OCI-LY1 (cell line): ENCODE results near the gene TARBP2.

Source experiments
- H2AFZ ChIP-seq: fragments of 200-600 bp; sonication (generic), shearing (Covaris generic); 2 replicates; pipeline ENCODE4 v1.6.0; 2014; ENCODE audit warnings: antibody characterized with exemption, mild to moderate bottlenecking, low read length
- H3F3A ChIP-seq: fragments of 200-600 bp; sonication (generic), shearing (Covaris generic); 2 replicates; pipeline ENCODE4 v1.6.0; 2014; ENCODE audit warnings: mild to moderate bottlenecking, antibody characterized with exemption, low read length, moderate library complexity; ENCODE audit not compliant: insufficient read depth
- H3K27ac ChIP-seq: fragments of 200-600 bp; sonication (generic); 2 replicates; pipeline ENCODE4 v1.5.1; 2014; ENCODE audit warnings: low read length, mixed run types, mild to moderate bottlenecking, low read depth; ENCODE audit not compliant: poor library complexity, severe bottlenecking
- H3K27me3 ChIP-seq: fragments of 200-600 bp; sonication (generic); 2 replicates; pipeline ENCODE4 v1.6.0; 2014; ENCODE audit warnings: antibody characterized with exemption, mild to moderate bottlenecking, low read length, moderate library complexity; ENCODE audit not compliant: insufficient read depth
- H3K36me3 ChIP-seq: fragments of 200-600 bp; sonication (generic); 2 replicates; pipeline ENCODE4 v1.6.1; 2014; ENCODE audit warnings: mild to moderate bottlenecking, antibody characterized with exemption, low read length, moderate library complexity, mixed read lengths; ENCODE audit not compliant: insufficient read depth
- H3K4me1 ChIP-seq: fragments of 200-600 bp; sonication (generic); 2 replicates; pipeline ENCODE4 v1.5.1; 2014; ENCODE audit warnings: mild to moderate bottlenecking, low read length, moderate library complexity; ENCODE audit not compliant: insufficient read depth, severe bottlenecking
- H3K4me2 ChIP-seq: fragments of 200-600 bp; sonication (generic), shearing (Covaris generic); 2 replicates; pipeline ENCODE4 v1.6.1; 2014; ENCODE audit warnings: low read length
- H3K4me3 ChIP-seq: fragments of 200-600 bp; sonication (generic); 2 replicates; pipeline ENCODE4 v1.5.1; 2014; ENCODE audit warnings: low read length, low read depth, mild to moderate bottlenecking, mixed read lengths; ENCODE audit not compliant: poor library complexity, severe bottlenecking
- H3K79me2 ChIP-seq: fragments of 200-600 bp; shearing (Covaris generic); 2 replicates; pipeline ENCODE4 v1.6.1; 2016; ENCODE audit warnings: mixed run types, low read length, mixed read lengths; ENCODE audit not compliant: insufficient read depth
- H3K9ac ChIP-seq: fragments of 200-600 bp; sonication (generic), shearing (Covaris generic); 2 replicates; pipeline ENCODE4 v1.6.1; 2014; ENCODE audit warnings: mild to moderate bottlenecking, low read length, mixed read lengths
- H3K9me2 ChIP-seq: fragments of 200-600 bp; sonication (generic), shearing (Covaris generic); 2 replicates; pipeline ENCODE4 v1.6.1; 2014; ENCODE audit warnings: low read depth, mild to moderate bottlenecking, low read length, mixed read lengths
- H3K9me3 ChIP-seq: fragments of 200-600 bp; shearing (Covaris generic); 2 replicates; pipeline ENCODE4 v1.6.1; 2014; ENCODE audit warnings: low read length, mixed read lengths
- H4K20me1 ChIP-seq: fragments of 200-600 bp; sonication (generic), shearing (Covaris generic); 2 replicates; pipeline ENCODE4 v1.6.0; 2016; ENCODE audit warnings: mild to moderate bottlenecking, low read length; ENCODE audit not compliant: insufficient read depth
- CTCF ChIP-seq: fragments of 200-600 bp; sonication (generic), shearing (Covaris generic); IDR thresholded peaks from 2 replicates; pipeline ENCODE4 v1.5.1; 2017; ENCODE audit warnings: mild to moderate bottlenecking, antibody characterized with exemption, low read length, moderate library complexity, mixed read lengths
- EZH2 ChIP-seq: fragments of 200-600 bp; sonication (generic), shearing (Covaris generic); IDR thresholded peaks from 2 replicates; pipeline ENCODE4 v1.8.0; 2017; ENCODE audit warnings: borderline replicate concordance, mixed run types, mild to moderate bottlenecking, antibody characterized with exemption, low read length, moderate library complexity, mixed read lengths

TARBP2 gene

GRCh38 chr12:53483979-53484377 lies 17.1 kb upstream of the TARBP2 start:
- Histone ChIP-seq H3K27me3 (no peaks in the 10 kb centered on the region), H3K36me3 (peaks cover 72% of the 10 kb centered on the region), H4K20me1 (no peaks in the 10 kb centered on the region), H3K9me2 (no peaks in the 10 kb centered on the region), H2AFZ (no peak overlapping the region), H3K4me2 (no peak overlapping the region), H3K4me3 (no peak overlapping the region), H3K79me2 (no peaks in the 10 kb centered on the region), H3K4me1 (no peaks in the 10 kb centered on the region), H3F3A (peaks cover 7% of the 10 kb centered on the region; the same call in 1 of the 2 replicates), H3K9ac (no peak overlapping the region), H3K9me3 (no peaks in the 10 kb centered on the region), H3K27ac (no peak overlapping the region)
- no peak for TF ChIP-seq CTCF
- TF ChIP-seq EZH2 = no peak

- H3K27ac ChIP-seq = no peak overlapping the region
- H3K4me3 ChIP-seq = no peak overlapping the region
- no peaks in the 10 kb centered on the region for H3K9me2 ChIP-seq
- H4K20me1 ChIP-seq = no peaks in the 10 kb centered on the region
- H3K9me3 ChIP-seq = no peaks in the 10 kb centered on the region
- H3K4me1 ChIP-seq = no peaks in the 10 kb centered on the region
- no peaks in the 10 kb centered on the region for H3K79me2 ChIP-seq
- TF ChIP-seq CTCF (no peak), EZH2 (no peak)
- H3F3A ChIP-seq = peaks cover 7% of the 10 kb centered on the region; the same call in 1 of the 2 replicates
- H2AFZ ChIP-seq = no peak overlapping the region
- H3K9ac ChIP-seq = no peak overlapping the region
- H3K36me3 ChIP-seq = peaks cover 62% of the 10 kb centered on the region
- no peak overlapping the region for H3K4me2 ChIP-seq
- H3K27me3 ChIP-seq = no peaks in the 10 kb centered on the region
These were observed 16.2 kb upstream of the TARBP2 start for GRCh38 chr12:53484686-53485575.

- Histone ChIP-seq H3K4me3 (no peak overlapping the region), H3K27me3 (no peaks in the 10 kb centered on the region; the same call in 1 of the 2 replicates), H3K9ac (no peak overlapping the region), H3K4me2 (no peak overlapping the region), H3F3A (peaks cover 7% of the 10 kb centered on the region; the same call in 1 of the 2 replicates), H3K79me2 (no peaks in the 10 kb centered on the region), H2AFZ (no peak overlapping the region), H4K20me1 (no peaks in the 10 kb centered on the region), H3K36me3 (peaks cover 51% of the 10 kb centered on the region), H3K27ac (no peak overlapping the region), H3K4me1 (no peaks in the 10 kb centered on the region), H3K9me2 (no peaks in the 10 kb centered on the region), H3K9me3 (no peaks in the 10 kb centered on the region)
- no peak for TF ChIP-seq EZH2
- TF ChIP-seq CTCF = no peak
These were observed 14.9 kb upstream of the TARBP2 start for GRCh38 chr12:53485955-53486735.
